GM23338 (cell line): Measurements from ENCODE around the gene SFRP2. TPM values are rescaled to one million over a fixed set of nuclear protein-coding genes. Genes with fewer than 3 reads are reported as not detected.

Experiments used
- ATAC-seq: fragments of 200-7000 bp; cut with Tn5 transposase; 3 replicates; pipeline ENCODE4 v1.9.1; 2020
- DNase-seq: peaks from one replicate; pipeline ENCODE4 v3.0.0-alpha.2; 2015; ENCODE audit warnings: low spot score
- H2AFZ ChIP-seq: fragments of 200-600 bp; sonication (generic); 2 replicates; pipeline ENCODE4 v1.8.0; 2016; ENCODE audit warnings: antibody characterized with exemption, mild to moderate bottlenecking, moderate library complexity
- H3F3A ChIP-seq: fragments of 200-600 bp; sonication (generic); replicated peaks from 2 replicates; pipeline ENCODE4 v1.8.0; 2017; ENCODE audit warnings: antibody characterized with exemption, mixed run types, low read depth
- H3K27ac ChIP-seq: fragments of 200-600 bp; sonication (generic); 2 replicates; pipeline ENCODE4 v1.6.1; 2016; ENCODE audit warnings: low read depth
- H3K27me3 ChIP-seq: fragments of 200-600 bp; sonication (generic); 2 replicates; pipeline ENCODE4 v1.8.0; 2016; ENCODE audit warnings: mild to moderate bottlenecking, mixed run types, moderate library complexity; ENCODE audit not compliant: insufficient read depth
- H3K36me3 ChIP-seq: fragments of 200-600 bp; sonication (generic); 2 replicates; pipeline ENCODE4 v1.8.0; 2016; ENCODE audit warnings: mild to moderate bottlenecking; ENCODE audit not compliant: insufficient read depth
- H3K4me1 ChIP-seq: fragments of 200-600 bp; sonication (generic); 2 replicates; pipeline ENCODE4 v1.8.0; 2016; ENCODE audit warnings: mild to moderate bottlenecking, moderate library complexity; ENCODE audit not compliant: insufficient read depth
- H3K4me2 ChIP-seq: fragments of 200-600 bp; sonication (generic); 2 replicates; pipeline ENCODE4 v1.7.1; 2017; ENCODE audit warnings: mixed run types
- H3K4me3 ChIP-seq: fragments of 200-600 bp; sonication (generic); 2 replicates; pipeline ENCODE4 v1.6.1; 2016; ENCODE audit warnings: mixed run types
- H3K79me2 ChIP-seq: fragments of 200-600 bp; sonication (generic); replicated peaks from 2 replicates; pipeline ENCODE4 v1.8.0; 2017; ENCODE audit warnings: mild to moderate bottlenecking; ENCODE audit not compliant: insufficient read depth
- H3K9me2 ChIP-seq: fragments of 200-600 bp; sonication (generic); 2 replicates; pipeline ENCODE4 v1.8.0; 2017; ENCODE audit not compliant: insufficient read depth
- H4K20me1 ChIP-seq: fragments of 200-600 bp; sonication (generic); replicated peaks from 2 replicates; pipeline ENCODE4 v1.8.0; 2017; ENCODE audit warnings: mild to moderate bottlenecking; ENCODE audit not compliant: insufficient read depth
- H3K27ac Mint-ChIP-seq: 2 replicates; pipeline ENCODE4 v1.8.0; 2020; ENCODE audit warnings: inconsistent platforms, mild to moderate bottlenecking, moderate library complexity, mixed read lengths
- H3K27me3 Mint-ChIP-seq: 3 replicates; pipeline ENCODE4 v1.8.0; 2022; ENCODE audit warnings: low read depth, mild to moderate bottlenecking, moderate library complexity, mixed read lengths, inconsistent platforms; ENCODE audit not compliant: insufficient read depth, poor library complexity
- H3K36me3 Mint-ChIP-seq: 3 replicates; pipeline ENCODE4 v1.8.0; 2021; ENCODE audit warnings: low read depth, mild to moderate bottlenecking, inconsistent platforms, moderate library complexity, mixed read lengths
- H3K4me1 Mint-ChIP-seq: 3 replicates; pipeline ENCODE4 v1.8.0; 2020; ENCODE audit warnings: mild to moderate bottlenecking, inconsistent platforms, mixed read lengths
- H3K4me3 Mint-ChIP-seq: 3 replicates; pipeline ENCODE4 v1.8.0; 2021; ENCODE audit warnings: moderate library complexity, mild to moderate bottlenecking, inconsistent platforms, mixed read lengths
- H3K9me3 Mint-ChIP-seq: 3 replicates; pipeline ENCODE4 v1.8.0; 2020; ENCODE audit warnings: moderate library complexity, mild to moderate bottlenecking, inconsistent platforms, mixed read lengths
- CREB1 ChIP-seq: fragments of 250-450 bp; sonication (Bioruptor Pico); IDR thresholded peaks from 2 replicates; pipeline ENCODE4 v1.5.0; 2020; ENCODE audit warnings: low read depth, mild to moderate bottlenecking, moderate library complexity
- CTCF ChIP-seq, 2 experiments: fragments of 200-600 bp in 1 of 2; sonication (generic) in 1 of 2; conservative IDR thresholded peaks; 2 replicates each; pipeline versions ENCODE4 v1.5.1 to v1.6.1; 2016 to 2017; ENCODE audit warnings: antibody characterized with exemption in 2 of 2, low read depth in 2 of 2, mild to moderate bottlenecking in 2 of 2, moderate library complexity in 1 of 2
- ETS1 ChIP-seq: IDR thresholded peaks from 2 replicates; pipeline ENCODE4 v1.6.1; 2016; ENCODE audit warnings: antibody characterized with exemption
- EZH2 ChIP-seq: fragments of 200-600 bp; sonication (generic); IDR thresholded peaks from one replicate; pipeline ENCODE4 v1.8.0; 2017; ENCODE audit warnings: antibody characterized with exemption, mild to moderate bottlenecking, low read depth; ENCODE audit not compliant: unreplicated experiment
- EZH2phosphoT487 ChIP-seq: fragments of 200-600 bp; sonication (generic); IDR thresholded peaks from one replicate; pipeline ENCODE4 v1.8.1; 2018; ENCODE audit warnings: antibody characterized with exemption; ENCODE audit not compliant: unreplicated experiment
- JUNB ChIP-seq: IDR thresholded peaks from one replicate; pipeline ENCODE4 v1.6.1; 2016; ENCODE audit warnings: antibody characterized with exemption; ENCODE audit not compliant: unreplicated experiment
- POLR2AphosphoS5 ChIP-seq: IDR thresholded peaks from 2 replicates; pipeline ENCODE4 v1.6.1; 2016; ENCODE audit warnings: antibody characterized with exemption, low read depth
- REST ChIP-seq: IDR thresholded peaks from one replicate; pipeline ENCODE4 v1.6.1; 2018; ENCODE audit warnings: antibody characterized with exemption; ENCODE audit not compliant: unreplicated experiment
- STAT1 ChIP-seq: IDR thresholded peaks from one replicate; pipeline ENCODE4 v1.6.1; 2016; ENCODE audit warnings: antibody characterized with exemption; ENCODE audit not compliant: unreplicated experiment
- ZNF114 ChIP-seq: fragments of 250-450 bp; sonication (Bioruptor Pico); IDR thresholded peaks from 2 replicates; pipeline ENCODE4 v1.5.0; 2020; ENCODE audit warnings: mild to moderate bottlenecking, moderate library complexity
- ZNF331 ChIP-seq: fragments of 250-450 bp; sonication (Bioruptor Pico); IDR thresholded peaks from 2 replicates; pipeline ENCODE4 v1.5.0; 2020; ENCODE audit warnings: low read depth, mild to moderate bottlenecking, moderate library complexity
- polyA plus RNA-seq: library from polyadenylated mRNA; unstranded; fragments of >200 nt; fragmentation: Nextera tagmentation; extraction: Ambion mirVana; gene quantifications from 2 replicates; pipeline ENCODE4 v1.2.1, GENCODE V29; 2016
- total RNA-seq: library from RNA; depleted of rRNA; stranded (reverse); fragments of >200 nt; shearing (Covaris generic); gene quantifications from 2 replicates; pipeline ENCODE4 v1.2.3, GENCODE V29; 2014

Gene SFRP2
- total and polyA plus RNA-seq, 2 experiments from 2014 or later, result 219 to 286 TPM

GRCh38 chr4:153733751-153734448, 55.0 kb downstream of the SFRP2 start:
- Histone ChIP-seq H3K79me2 (no peaks in the 10 kb centered on the region), H3F3A (no peaks in the 10 kb centered on the region)

GRCh38 chr4:153731239-153731638, 57.6 kb downstream of the SFRP2 start:
- Histone ChIP-seq H3K9me2 (no peaks in the 10 kb centered on the region), H3K27ac (no peak overlapping the region), H3K4me1 (peaks cover 10% of the 10 kb centered on the region), H3F3A (no peaks in the 10 kb centered on the region), H3K36me3 (no peaks in the 10 kb centered on the region), H4K20me1 (0 out of 2 replicates have a peak, but pooled peaks cover 2% of the 10 kb centered on the region), H3K4me3 (no peak overlapping the region), H3K27me3 (no peaks in the 10 kb centered on the region), H3K4me2 (no peak overlapping the region), H2AFZ (no peak overlapping the region), H3K79me2 (no peaks in the 10 kb centered on the region)
- Mint-ChIP-seq H3K4me1 (peaks cover 6% of the 10 kb centered on the region; the same call in 2 of the 3 replicates), H3K9me3 (no peaks in the 10 kb centered on the region), H3K4me3 (no peak overlapping the region), H3K27ac (0 out of 2 replicates have a peak overlapping the region, but pooled peaks have one; percentile 0), H3K36me3 (no peaks in the 10 kb centered on the region), H3K27me3 (no peaks in the 10 kb centered on the region)
- DNase-seq, result no peak
- ATAC-seq, result no peak
- TF ChIP-seq EZH2phosphoT487, result no peak
- TF ChIP-seq ZNF114 (CRISPR knock-in tag), result no peak
- no peak for TF ChIP-seq REST
- TF ChIP-seq ETS1, result no peak
- no peak for TF ChIP-seq STAT1
- no peak for TF ChIP-seq CTCF (conservative IDR thresholded peaks at IDR 0.05; ENCODE audit: low read depth in 2 of 2)
- no peak for TF ChIP-seq POLR2AphosphoS5
- TF ChIP-seq JUNB, result no peak

More at GRCh38 chr4:153733751-153734448, 55.0 kb downstream of the SFRP2 start:
- no peak overlapping the region for H2AFZ ChIP-seq
- no peaks in the 10 kb centered on the region for H3K9me3 Mint-ChIP-seq
- H3K27ac Mint-ChIP-seq, result no peak overlapping the region
- H3K4me3 Mint-ChIP-seq, result no peak overlapping the region
- no peaks in the 10 kb centered on the region for H3K36me3 Mint-ChIP-seq
- no peaks in the 10 kb centered on the region for H3K9me2 ChIP-seq
- no peaks in the 10 kb centered on the region for H3K27me3 Mint-ChIP-seq
- H3K4me2 ChIP-seq, result no peak overlapping the region
- H4K20me1 ChIP-seq, result peaks cover 2% of the 10 kb centered on the region; the same call in 1 of the 2 replicates
- no peak overlapping the region for H3K27ac ChIP-seq
- ATAC-seq (no peak), DNase-seq (no peak)
- peaks cover 6% of the 10 kb centered on the region; the same call in 2 of the 3 replicates for H3K4me1 Mint-ChIP-seq
- H3K27me3 ChIP-seq, result no peaks in the 10 kb centered on the region
- no peaks in the 10 kb centered on the region for H3K36me3 ChIP-seq
- TF ChIP-seq JUNB (no peak), EZH2phosphoT487 (no peak), POLR2AphosphoS5 (no peak), STAT1 (no peak), ZNF331 (CRISPR knock-in tag) (no peak), EZH2 (no peak), CREB1 (CRISPR knock-in tag) (no peak)
- peaks cover 10% of the 10 kb centered on the region for H3K4me1 ChIP-seq
- H3K4me3 ChIP-seq, result no peak overlapping the region
